ENCODE results near the gene NAE1. TPM values are rescaled to one million over a fixed set of nuclear protein-coding genes. Genes with fewer than 3 reads are reported as not detected.

Gene NAE1
- polyA plus RNA-seq, 3 donors, result 23.1 to 34.0 (median 23.2) TPM

GRCh38 chr16:66754211-66754610, 76.6 kb downstream of the NAE1 start:
- H3K27ac ChIP-seq (ENCODE audit: low read depth, low read length), result no peak overlapping the region
- WGBS, 3 donors, result 95 to 98% (median 96%) methylated on average over 2 of the region's 2 CpGs

DNA sequence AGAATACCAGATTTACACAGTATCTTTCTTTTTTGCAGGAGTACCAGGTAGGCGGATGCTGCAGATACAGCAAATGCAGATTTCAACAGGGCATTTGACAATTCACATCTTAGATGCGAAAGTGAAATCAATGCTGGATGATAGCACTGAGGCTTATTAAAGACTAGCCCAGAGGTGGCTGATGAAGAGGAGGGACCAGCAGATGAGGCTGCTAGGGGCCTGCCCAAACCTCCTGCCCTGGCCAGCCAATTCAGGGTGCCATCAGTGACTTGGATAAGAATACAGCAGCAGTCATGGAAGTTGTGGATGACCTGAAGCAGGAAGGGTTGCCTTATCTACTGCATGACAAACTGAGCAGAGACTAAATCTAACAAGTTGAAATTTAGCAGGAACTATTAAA, 77.8 kb downstream of the NAE1 start:
- WGBS, 3 donors, result 94 to 100% (median 96%) methylated on average over 2 of the region's 2 CpGs
- H3K27ac ChIP-seq (ENCODE audit: low read depth, low read length), result no peak overlapping the region

Other genes with a start within 250 kb of the NAE1 start
- gene CMTM3, start 226.3 kb downstream of the NAE1 start, polyA plus RNA-seq, result 10 to 100 TPM in 2 of 3 donors, 1 to 10 TPM in 1; 5.4 to 59.5 (median 31.5) TPM
- gene CMTM4, start 134.2 kb downstream of the NAE1 start, polyA plus RNA-seq, result 10 to 100 TPM in 1 of 3 donors, 1 to 10 TPM in 2; 4.6 to 16.2 (median 9.4) TPM
- gene DYNC1LI2, start 79.4 kb downstream of the NAE1 start, polyA plus RNA-seq, result 100 to 1,000 TPM in 1 of 3 donors, 10 to 100 TPM in 2; 32.8 to 106 (median 57.0) TPM
- gene TERB1, start 29.4 kb downstream of the NAE1 start, polyA plus RNA-seq, result not detected
- gene CA7, start 13.4 kb upstream of the NAE1 start, polyA plus RNA-seq, result under 1 TPM in 2 of 3 donors, not detected in 1; 0.05 to 0.13 TPM
- gene PDP2, start 49.5 kb upstream of the NAE1 start, polyA plus RNA-seq, result 10 to 100 TPM in 1 of 3 donors, 1 to 10 TPM in 2; 3.6 to 10.2 (median 4.1) TPM
- gene CDH16, start 87.9 kb upstream of the NAE1 start, polyA plus RNA-seq, result not detected
- gene RRAD, start 94.6 kb upstream of the NAE1 start, polyA plus RNA-seq, result 10 to 100 TPM in 1 of 3 donors, 1 to 10 TPM in 2; 2.4 to 10.6 (median 7.8) TPM
- 100 to 1,000 TPM in 2 of 3 donors, 10 to 100 TPM in 1; 82.5 to 160 (median 157) TPM for gene CIAO2B, start 103.4 kb upstream of the NAE1 start, polyA plus RNA-seq
- gene CES2, start 104.5 kb upstream of the NAE1 start, polyA plus RNA-seq, result 10 to 100 TPM; 14.5 to 28.8 (median 26.5) TPM
- gene CES3, start 130.3 kb upstream of the NAE1 start, polyA plus RNA-seq, result 1 to 10 TPM in 2 of 3 donors, under 1 TPM in 1; 0.22 to 2.2 (median 1.1) TPM
- 10 to 100 TPM in 2 of 3 donors, 1 to 10 TPM in 1; 9.8 to 14.5 (median 11.2) TPM for gene CES4A, start 157.6 kb upstream of the NAE1 start, polyA plus RNA-seq
- gene CBFB, start 198.2 kb upstream of the NAE1 start, polyA plus RNA-seq, result 10 to 100 TPM in 2 of 3 donors, 1 to 10 TPM in 1; 9.1 to 33.0 (median 17.5) TPM

Data from adipose tissue (tissue), 3 donors.